ENCODE data around the gene VRK3.

The VRK3 gene

DNA sequence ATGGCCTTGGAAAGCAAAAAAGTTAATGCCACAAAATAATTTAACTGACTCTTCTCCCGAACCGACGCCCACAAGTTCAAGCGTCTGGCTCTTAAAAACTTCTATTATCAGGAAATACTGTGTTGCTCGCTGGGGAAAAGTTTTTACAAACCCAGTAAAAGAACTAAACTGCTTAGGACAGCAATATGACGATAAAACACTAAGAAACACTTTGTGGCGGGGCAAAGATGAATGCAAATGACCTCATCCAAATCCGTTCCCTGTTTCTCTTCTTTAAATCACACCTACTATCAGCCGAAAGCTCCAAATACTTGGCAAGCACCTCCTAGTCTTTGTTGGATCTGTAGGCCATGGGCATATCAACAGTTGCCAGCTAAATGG is 69.1 kb downstream of the VRK3 start:
- Histone ChIP-seq H3K36me3 (ENCODE audit: control insufficient read depth, insufficient read depth, low read length) (no peaks in the 10 kb centered on the region), H3K27ac (ENCODE audit: low read depth, low read length) (no peak overlapping the region), H3K27me3 (ENCODE audit: control insufficient read depth, insufficient read depth, low read length) (no peaks in the 10 kb centered on the region; the same call in 1 of the 2 replicates), H3K9me3 (ENCODE audit: control insufficient read depth, insufficient read depth, low read depth, low read length) (peaks cover 3% of the 10 kb centered on the region), H3K9ac (ENCODE audit: low read length) (no peak overlapping the region), H3K4me3 (ENCODE audit: low read depth, low read length) (no peak overlapping the region), H3K4me1 (ENCODE audit: control insufficient read depth, insufficient read depth, low read length) (peaks cover 21% of the 10 kb centered on the region)

GRCh38 chr19:49954933-49955332 is 70.2 kb downstream of the VRK3 start:
- H3K27me3 ChIP-seq (ENCODE audit: control insufficient read depth, insufficient read depth, low read length) = no peaks in the 10 kb centered on the region; the same call in 1 of the 2 replicates
- peaks cover 2% of the 10 kb centered on the region for H3K9me3 ChIP-seq (ENCODE audit: control insufficient read depth, insufficient read depth, low read depth, low read length)
- H3K27ac ChIP-seq (ENCODE audit: low read depth, low read length) = no peak overlapping the region
- H3K9ac ChIP-seq (ENCODE audit: low read length) = no peak overlapping the region
- H3K36me3 ChIP-seq (ENCODE audit: control insufficient read depth, insufficient read depth, low read length) = no peaks in the 10 kb centered on the region
- no peak overlapping the region for H3K4me3 ChIP-seq (ENCODE audit: low read depth, low read length)
- H3K4me1 ChIP-seq (ENCODE audit: control insufficient read depth, insufficient read depth, low read length) = peaks cover 21% of the 10 kb centered on the region

- no peak overlapping the region for H3K9ac ChIP-seq (ENCODE audit: low read length)
- H3K4me1 ChIP-seq (ENCODE audit: control insufficient read depth, insufficient read depth, low read length) = peaks cover 21% of the 10 kb centered on the region
- no peaks in the 10 kb centered on the region; the same call in 1 of the 2 replicates for H3K27me3 ChIP-seq (ENCODE audit: control insufficient read depth, insufficient read depth, low read length)
- peaks cover 2% of the 10 kb centered on the region for H3K9me3 ChIP-seq (ENCODE audit: control insufficient read depth, insufficient read depth, low read depth, low read length)
- no peaks in the 10 kb centered on the region for H3K36me3 ChIP-seq (ENCODE audit: control insufficient read depth, insufficient read depth, low read length)
- H3K4me3 ChIP-seq (ENCODE audit: low read depth, low read length) = no peak overlapping the region
- no peak overlapping the region for H3K27ac ChIP-seq (ENCODE audit: low read depth, low read length)
These were observed 70.9 kb downstream of the VRK3 start for GRCh38 chr19:49954092-49954829.

DNA sequence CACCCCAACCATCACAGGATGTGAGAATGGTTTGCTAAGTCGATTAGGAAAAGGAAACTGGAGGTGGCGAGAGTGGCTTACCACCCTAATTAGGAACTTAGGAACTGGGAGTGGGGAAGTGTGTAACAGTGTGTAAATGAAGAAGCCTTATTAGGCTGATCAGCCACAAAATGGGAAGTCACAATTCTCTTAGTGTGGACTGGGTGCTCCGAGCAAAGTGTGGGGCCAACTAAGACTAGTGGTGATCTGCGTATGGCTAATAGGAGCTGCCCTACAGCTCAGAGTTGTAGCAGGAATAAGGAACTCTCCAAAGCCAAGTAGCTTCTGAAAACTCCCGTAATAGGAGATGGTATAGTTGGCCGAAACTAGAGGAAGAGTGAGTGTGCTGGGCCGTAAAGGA is 71.8 kb downstream of the VRK3 start:
- Histone ChIP-seq H3K9me3 (ENCODE audit: control insufficient read depth, insufficient read depth, low read depth, low read length) (peaks cover 2% of the 10 kb centered on the region), H3K27me3 (ENCODE audit: control insufficient read depth, insufficient read depth, low read length) (no peaks in the 10 kb centered on the region; the same call in 1 of the 2 replicates), H3K27ac (ENCODE audit: low read depth, low read length) (no peak overlapping the region), H3K4me1 (ENCODE audit: control insufficient read depth, insufficient read depth, low read length) (peaks cover 21% of the 10 kb centered on the region), H3K4me3 (ENCODE audit: low read depth, low read length) (no peak overlapping the region), H3K9ac (ENCODE audit: low read length) (no peak overlapping the region), H3K36me3 (ENCODE audit: control insufficient read depth, insufficient read depth, low read length) (no peaks in the 10 kb centered on the region)

DNA sequence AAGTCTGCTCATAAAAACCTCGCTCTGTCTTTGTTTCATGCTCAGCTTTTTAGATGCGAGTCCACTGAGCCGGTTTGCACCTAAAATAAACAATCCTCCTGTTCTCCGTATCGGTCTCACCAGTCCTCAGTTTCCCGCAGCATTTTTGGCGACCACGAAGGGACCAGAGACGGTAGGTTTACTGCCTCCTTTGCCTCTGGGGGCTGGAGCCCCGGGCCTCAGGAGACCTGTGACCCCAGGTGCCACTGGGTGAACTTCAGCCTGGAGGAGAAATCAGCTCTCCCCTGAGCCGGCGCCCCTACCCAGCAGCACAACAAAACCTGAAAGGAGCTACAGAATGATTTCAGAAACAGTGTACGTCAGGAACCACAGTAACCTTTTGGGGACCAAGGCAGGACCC is 72.3 kb downstream of the VRK3 start:
- Histone ChIP-seq H3K27me3 (ENCODE audit: control insufficient read depth, insufficient read depth, low read length) (no peaks in the 10 kb centered on the region; the same call in 1 of the 2 replicates), H3K4me1 (ENCODE audit: control insufficient read depth, insufficient read depth, low read length) (peaks cover 18% of the 10 kb centered on the region), H3K4me3 (ENCODE audit: low read depth, low read length) (no peak overlapping the region), H3K36me3 (ENCODE audit: control insufficient read depth, insufficient read depth, low read length) (no peaks in the 10 kb centered on the region), H3K9ac (ENCODE audit: low read length) (no peak overlapping the region), H3K9me3 (ENCODE audit: control insufficient read depth, insufficient read depth, low read depth, low read length) (peaks cover 2% of the 10 kb centered on the region), H3K27ac (ENCODE audit: low read depth, low read length) (no peak overlapping the region)

DNA sequence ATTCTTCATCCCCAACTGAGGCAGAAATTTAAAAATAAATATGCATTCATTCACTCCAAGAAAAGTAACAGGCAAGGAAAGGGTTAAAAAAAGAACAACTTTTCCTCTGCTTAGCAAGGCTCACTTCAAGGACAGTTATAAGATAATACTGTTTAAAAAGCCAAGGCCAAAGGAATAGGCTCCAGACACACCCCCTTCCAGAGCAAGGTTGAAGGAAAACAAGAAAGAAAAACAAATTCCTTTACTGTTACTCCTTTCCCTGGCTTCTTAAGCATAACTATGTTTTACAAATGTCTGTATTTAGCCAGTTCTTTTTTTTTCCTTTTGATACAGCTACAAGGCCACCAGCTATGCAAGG is 72.7 kb downstream of the VRK3 start:
- peaks cover 17% of the 10 kb centered on the region for H3K4me1 ChIP-seq (ENCODE audit: control insufficient read depth, insufficient read depth, low read length)
- peaks cover 2% of the 10 kb centered on the region for H3K9me3 ChIP-seq (ENCODE audit: control insufficient read depth, insufficient read depth, low read depth, low read length)
- no peak overlapping the region for H3K27ac ChIP-seq (ENCODE audit: low read depth, low read length)
- H3K4me3 ChIP-seq (ENCODE audit: low read depth, low read length) = no peak overlapping the region
- H3K9ac ChIP-seq (ENCODE audit: low read length) = no peak overlapping the region
- no peaks in the 10 kb centered on the region; the same call in 1 of the 2 replicates for H3K27me3 ChIP-seq (ENCODE audit: control insufficient read depth, insufficient read depth, low read length)
- H3K36me3 ChIP-seq (ENCODE audit: control insufficient read depth, insufficient read depth, low read length) = no peaks in the 10 kb centered on the region

- Histone ChIP-seq H3K27me3 (ENCODE audit: control insufficient read depth, insufficient read depth, low read length) (no peaks in the 10 kb centered on the region; the same call in 1 of the 2 replicates), H3K27ac (ENCODE audit: low read depth, low read length) (no peak overlapping the region), H3K36me3 (ENCODE audit: control insufficient read depth, insufficient read depth, low read length) (no peaks in the 10 kb centered on the region), H3K4me3 (ENCODE audit: low read depth, low read length) (no peak overlapping the region), H3K9ac (ENCODE audit: low read length) (no peak overlapping the region), H3K4me1 (ENCODE audit: control insufficient read depth, insufficient read depth, low read length) (peaks cover 15% of the 10 kb centered on the region), H3K9me3 (ENCODE audit: control insufficient read depth, insufficient read depth, low read depth, low read length) (peaks cover 2% of the 10 kb centered on the region)
These were observed 73.2 kb downstream of the VRK3 start for GRCh38 chr19:49951806-49952478.

DNA sequence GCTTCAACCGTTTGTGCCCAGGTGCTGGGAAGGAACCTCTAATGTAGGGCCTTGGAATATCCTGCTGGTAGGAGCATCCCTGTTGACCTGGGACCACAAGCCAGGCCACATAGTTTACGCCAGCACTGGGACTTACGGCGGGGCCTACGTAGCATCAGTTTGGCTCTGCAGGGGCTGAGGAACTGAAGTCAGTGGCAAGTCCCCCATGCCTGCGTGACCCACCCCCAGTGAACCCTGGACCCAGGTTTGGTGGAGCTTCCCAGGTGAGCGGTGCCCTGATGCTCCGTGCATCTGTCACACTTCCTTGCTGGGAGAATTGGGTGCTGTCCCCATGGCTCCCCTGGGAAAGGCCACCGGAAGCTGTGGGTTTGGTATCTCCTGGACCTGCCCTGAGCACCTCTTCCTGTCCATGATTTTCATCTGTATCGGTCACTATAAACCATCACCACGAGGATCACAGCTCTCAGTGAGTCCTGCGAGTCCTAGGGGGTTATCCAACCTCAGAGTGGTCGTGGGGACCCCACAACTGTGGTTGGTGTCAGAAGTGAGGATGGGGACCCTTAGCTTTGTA is 74.1 kb downstream of the VRK3 start:
- Histone ChIP-seq H3K9ac (ENCODE audit: low read length) (no peak overlapping the region), H3K4me1 (ENCODE audit: control insufficient read depth, insufficient read depth, low read length) (peaks cover 11% of the 10 kb centered on the region), H3K36me3 (ENCODE audit: control insufficient read depth, insufficient read depth, low read length) (no peaks in the 10 kb centered on the region), H3K27ac (ENCODE audit: low read depth, low read length) (no peak overlapping the region), H3K4me3 (ENCODE audit: low read depth, low read length) (no peak overlapping the region), H3K9me3 (ENCODE audit: control insufficient read depth, insufficient read depth, low read depth, low read length) (peaks cover 2% of the 10 kb centered on the region), H3K27me3 (ENCODE audit: control insufficient read depth, insufficient read depth, low read length) (no peaks in the 10 kb centered on the region; the same call in 1 of the 2 replicates)

GRCh38 chr19:49950590-49950948 is 74.6 kb downstream of the VRK3 start:
- Histone ChIP-seq H3K4me1 (ENCODE audit: control insufficient read depth, insufficient read depth, low read length) (peaks cover 11% of the 10 kb centered on the region), H3K9me3 (ENCODE audit: control insufficient read depth, insufficient read depth, low read depth, low read length) (peaks cover 2% of the 10 kb centered on the region), H3K4me3 (ENCODE audit: low read depth, low read length) (no peak overlapping the region), H3K9ac (ENCODE audit: low read length) (no peak overlapping the region), H3K27ac (ENCODE audit: low read depth, low read length) (no peak overlapping the region), H3K27me3 (ENCODE audit: control insufficient read depth, insufficient read depth, low read length) (no peaks in the 10 kb centered on the region; the same call in 1 of the 2 replicates), H3K36me3 (ENCODE audit: control insufficient read depth, insufficient read depth, low read length) (no peaks in the 10 kb centered on the region)

GRCh38 chr19:49949742-49950589 is 75.2 kb downstream of the VRK3 start:
- Histone ChIP-seq H3K36me3 (ENCODE audit: control insufficient read depth, insufficient read depth, low read length) (no peaks in the 10 kb centered on the region), H3K4me3 (ENCODE audit: low read depth, low read length) (no peak overlapping the region), H3K27ac (ENCODE audit: low read depth, low read length) (no peak overlapping the region), H3K9ac (ENCODE audit: low read length) (no peak overlapping the region), H3K4me1 (ENCODE audit: control insufficient read depth, insufficient read depth, low read length) (peaks cover 11% of the 10 kb centered on the region), H3K27me3 (ENCODE audit: control insufficient read depth, insufficient read depth, low read length) (no peaks in the 10 kb centered on the region; the same call in 1 of the 2 replicates), H3K9me3 (ENCODE audit: control insufficient read depth, insufficient read depth, low read depth, low read length) (peaks cover 2% of the 10 kb centered on the region)
